ENCODE results near the gene BANF2. TPM values are rescaled to one million over a fixed set of nuclear protein-coding genes. Genes with fewer than 3 reads are reported as not detected.

Gene BANF2
- total and polyA plus RNA-seq, 2 of the 8 experiments (the other 6 are each of a cell fraction or from before 2014, with no cell fraction given) = not detected

DNA sequence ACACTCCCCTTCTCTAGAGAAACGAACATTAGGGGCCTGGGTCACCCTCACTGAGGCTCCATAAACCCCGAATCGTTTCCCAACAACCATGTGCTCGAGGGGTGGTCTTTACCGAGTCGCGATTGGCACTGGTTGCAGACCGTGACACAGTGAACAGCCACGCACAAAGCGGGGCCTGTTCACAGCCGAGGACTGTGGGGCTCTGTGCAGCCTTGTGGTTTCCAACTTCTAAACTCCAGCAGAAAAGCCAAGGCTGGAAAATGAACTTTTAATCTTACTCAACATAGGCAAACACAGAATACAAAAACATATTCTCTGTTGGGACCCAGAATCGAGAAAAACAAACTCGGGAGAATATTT, 36.7 kb upstream of the BANF2 start (continued):
- TF ChIP-seq NANOG (IDR thresholded peaks at IDR 0.05; ENCODE audit: insufficient read depth, low read depth, low read length, poor library complexity, severe bottlenecking) = no peak
- no peak for TF ChIP-seq CREB1 (IDR thresholded peaks at IDR 0.05)
- no peak for TF ChIP-seq ASH2L (IDR thresholded peaks at IDR 0.05; ENCODE audit: low read length)
- no peak for TF ChIP-seq PHF8 (conservative IDR thresholded peaks at IDR 0.05; ENCODE audit: low read depth, low read length)
- TF ChIP-seq SUZ12 (IDR thresholded peaks at IDR 0.05; ENCODE audit: low read length) = no peak
